HepG2 (cell line): ENCODE measurements around the gene PEMT. TPM values are rescaled to one million over a fixed set of nuclear protein-coding genes. Genes with fewer than 3 reads are reported as not detected.
A peak's percentile ranks its signal among the peaks of the same experiment; 100 is the strongest.

Experiments used
- FOXA3 ChIP-seq: IDR thresholded peaks from 2 replicates; pipeline ENCODE4 v1.6.1; 2016; ENCODE audit warnings: missing genetic modification reagents, missing compliant biosample characterization
- FOXJ3 ChIP-seq: sonication (generic); formaldehyde crosslinking; IDR thresholded peaks from 2 replicates; pipeline ENCODE4 v1.4.0; 2020; ENCODE audit warnings: missing genetic modification reagents, mild to moderate bottlenecking, borderline replicate concordance
- GATA4 ChIP-seq: sonication (generic); IDR thresholded peaks from 2 replicates; pipeline ENCODE4 v1.6.1; 2016; ENCODE audit warnings: antibody characterized with exemption, low read depth, borderline replicate concordance
- KDM5B ChIP-seq: sonication (generic); formaldehyde crosslinking; IDR thresholded peaks from 2 replicates; pipeline ENCODE4 v1.4.0; 2020; ENCODE audit warnings: missing genetic modification reagents, mild to moderate bottlenecking, borderline replicate concordance
- MIXL1 ChIP-seq: IDR thresholded peaks from 2 replicates; pipeline ENCODE4 v1.6.1; 2016
- NCOR1 ChIP-seq: fragments of 200-600 bp; sonication (generic); IDR thresholded peaks from 2 replicates; pipeline ENCODE4 v1.7.0; 2017; ENCODE audit warnings: antibody characterized with exemption, low read length, borderline replicate concordance
- NFYB ChIP-seq: sonication (generic); formaldehyde crosslinking; IDR thresholded peaks from 2 replicates; pipeline ENCODE4 v1.4.0; 2020; ENCODE audit warnings: missing genetic modification reagents
- NR0B2 ChIP-seq: sonication (generic); formaldehyde crosslinking; IDR thresholded peaks from 2 replicates; pipeline ENCODE4 v1.4.0; 2020; ENCODE audit warnings: mild to moderate bottlenecking, missing genetic modification reagents
- PCBP2 ChIP-seq: fragments of 200-400 bp; formaldehyde crosslinking; optimal IDR thresholded peaks from 2 replicates; pipeline ENCODE3; 2018; ENCODE audit warnings: low read length, low read depth; ENCODE audit not compliant: poor library complexity, severe bottlenecking
- PITX1 ChIP-seq: sonication (generic); formaldehyde crosslinking; IDR thresholded peaks from 2 replicates; pipeline ENCODE4 v1.5.1; 2020; ENCODE audit warnings: mild to moderate bottlenecking, missing genetic modification reagents
- RELA ChIP-seq: sonication (generic); formaldehyde crosslinking; IDR thresholded peaks from 2 replicates; pipeline ENCODE4 v1.4.0; 2020; ENCODE audit warnings: missing genetic modification reagents
- SIX1 ChIP-seq: sonication (generic); formaldehyde crosslinking; IDR thresholded peaks from 2 replicates; pipeline ENCODE4 v1.4.0; 2020; ENCODE audit warnings: missing genetic modification reagents, borderline replicate concordance
- SP5 ChIP-seq: IDR thresholded peaks from 2 replicates; pipeline ENCODE4 v1.6.1; 2016; ENCODE audit warnings: low read depth, borderline replicate concordance
- ZBTB1 ChIP-seq: sonication (generic); formaldehyde crosslinking; IDR thresholded peaks from 2 replicates; pipeline ENCODE4 v1.4.0; 2020; ENCODE audit warnings: missing genetic modification reagents, borderline replicate concordance
- ZFX ChIP-seq: sonication (generic); formaldehyde crosslinking; IDR thresholded peaks from 2 replicates; pipeline ENCODE4 v1.4.0; 2020; ENCODE audit warnings: mild to moderate bottlenecking, low read depth, missing genetic modification reagents, moderate library complexity
- ZFY ChIP-seq: sonication (generic); formaldehyde crosslinking; IDR thresholded peaks from 2 replicates; pipeline ENCODE4 v1.4.0; 2020; ENCODE audit warnings: missing genetic modification reagents
- ZNF232 ChIP-seq: sonication (generic); formaldehyde crosslinking; IDR thresholded peaks from 2 replicates; pipeline ENCODE4 v1.4.0; 2020; ENCODE audit warnings: missing genetic modification reagents, borderline replicate concordance
- ZNF501 ChIP-seq: sonication (generic); formaldehyde crosslinking; IDR thresholded peaks from 2 replicates; pipeline ENCODE4 v1.5.1; 2020; ENCODE audit warnings: mild to moderate bottlenecking, moderate library complexity, missing genetic modification reagents
- ZNF629 ChIP-seq: sonication (generic); formaldehyde crosslinking; conservative IDR thresholded peaks from 2 replicates; pipeline ENCODE4 v1.5.0; 2020; ENCODE audit warnings: missing genetic modification reagents
- ZNF674 ChIP-seq: sonication (generic); formaldehyde crosslinking; IDR thresholded peaks from 2 replicates; pipeline ENCODE4 v1.5.0; 2020; ENCODE audit warnings: low read depth, mild to moderate bottlenecking, missing genetic modification reagents
- ZNF788 ChIP-seq: sonication (generic); formaldehyde crosslinking; IDR thresholded peaks from 2 replicates; pipeline ENCODE4 v1.5.0; 2020; ENCODE audit warnings: mild to moderate bottlenecking, missing genetic modification reagents, borderline replicate concordance
- polyA plus RNA-seq, 8 experiments: library from polyadenylated mRNA; depleted of rRNA in 3 of 8; stranded (reverse) in 7 of 8; unstranded in 1 of 8; fragments of >200 nt; fragmentation: Illumina TruSeq in 4 of 8; extraction: Trizol in 4 of 8; gene quantifications; 2 replicates each; pipeline versions ENCODE4 v1.2.1 to v1.2.3, GENCODE V29; 2011 to 2016; ENCODE audit warnings: low read depth in 4 of 8, missing spikeins in 1 of 8, mixed read lengths in 1 of 8; ENCODE audit not compliant: insufficient read depth in 1 of 8
- total RNA-seq, 5 experiments: library from RNA; depleted of rRNA; stranded (reverse); fragments of >200 nt; fragmentation: Illumina TruSeq; extraction: Trizol; gene quantifications; 2 replicates each; pipeline ENCODE4 v1.2.3, GENCODE V29; 2016; ENCODE audit warnings: low read depth in 1 of 5
- TF ChIP-seq, protein P1 (sequence below): IDR thresholded peaks from 2 replicates; pipeline ENCODE4 v1.6.1; 2016; ENCODE audit warnings: missing compliant biosample characterization, missing genetic modification reagents, borderline replicate concordance
- TF ChIP-seq, protein P2 (sequence below), 2 experiments: IDR thresholded peaks; 2 replicates each; pipeline ENCODE4 v1.6.1; 2011 to 2012; ENCODE audit warnings: low read length in 2 of 2, borderline replicate concordance in 1 of 2, low read depth in 1 of 2, mild to moderate bottlenecking in 1 of 2, moderate library complexity in 1 of 2
- TF ChIP-seq, protein P3 (sequence below): IDR thresholded peaks from 2 replicates; pipeline ENCODE4 v1.6.1; 2018; ENCODE audit warnings: missing genetic modification reagents

Gene PEMT
- total and polyA plus RNA-seq, 2 of the 13 experiments (the other 11 are each of a cell fraction or from before 2014, with no cell fraction given): 31.7 to 43.6 TPM

GRCh38 chr17:17547210-17547764 is 44.2 kb downstream of the PEMT start (continued):
- TF ChIP-seq, protein P1, sequence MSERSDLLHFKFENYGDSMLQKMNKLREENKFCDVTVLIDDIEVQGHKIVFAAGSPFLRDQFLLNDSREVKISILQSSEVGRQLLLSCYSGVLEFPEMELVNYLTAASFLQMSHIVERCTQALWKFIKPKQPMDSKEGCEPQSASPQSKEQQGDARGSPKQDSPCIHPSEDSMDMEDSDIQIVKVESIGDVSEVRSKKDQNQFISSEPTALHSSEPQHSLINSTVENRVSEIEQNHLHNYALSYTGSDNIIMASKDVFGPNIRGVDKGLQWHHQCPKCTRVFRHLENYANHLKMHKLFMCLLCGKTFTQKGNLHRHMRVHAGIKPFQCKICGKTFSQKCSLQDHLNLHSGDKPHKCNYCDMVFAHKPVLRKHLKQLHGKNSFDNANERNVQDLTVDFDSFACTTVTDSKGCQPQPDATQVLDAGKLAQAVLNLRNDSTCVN (CRISPR knock-in tag): peak; percentile 14; the same call in 1 of the 2 replicates
- TF ChIP-seq PITX1 (peak; percentile 89), SP5 (peak; percentile 21; the same call in 1 of the 2 replicates), ZNF629 (CRISPR knock-in tag) (0 out of 2 replicates have a peak, but pooled peaks have one; percentile 12), SIX1 (CRISPR knock-in tag) (peak; percentile 51; the same call in 1 of the 2 replicates), FOXA3 (CRISPR knock-in tag) (peak; percentile 68), NFYB (CRISPR knock-in tag) (no peak), GATA4 (no peak), NCOR1 (peak; percentile 76; the same call in 1 of the 2 replicates), PCBP2 (peak; percentile 61), NR0B2 (CRISPR knock-in tag) (peak; percentile 63; the same call in 1 of the 2 replicates), ZFY (CRISPR knock-in tag) (peak; percentile 46; the same call in 1 of the 2 replicates), RELA (CRISPR knock-in tag) (no peak), ZNF501 (CRISPR knock-in tag) (0 out of 2 replicates have a peak, but pooled peaks have one; percentile 13), ZNF674 (no peak), ZNF232 (CRISPR knock-in tag) (0 out of 2 replicates have a peak, but pooled peaks have one; percentile 32), ZBTB1 (CRISPR knock-in tag) (no peak), KDM5B (CRISPR knock-in tag) (peak; percentile 32; the same call in 1 of the 2 replicates), MIXL1 (peak; percentile 60; the same call in 1 of the 2 replicates), FOXJ3 (no peak), ZNF788 (CRISPR knock-in tag) (no peak; the same call in 1 of the 2 replicates), ZFX (CRISPR knock-in tag) (peak; percentile 64)
- TF ChIP-seq, protein P2, sequence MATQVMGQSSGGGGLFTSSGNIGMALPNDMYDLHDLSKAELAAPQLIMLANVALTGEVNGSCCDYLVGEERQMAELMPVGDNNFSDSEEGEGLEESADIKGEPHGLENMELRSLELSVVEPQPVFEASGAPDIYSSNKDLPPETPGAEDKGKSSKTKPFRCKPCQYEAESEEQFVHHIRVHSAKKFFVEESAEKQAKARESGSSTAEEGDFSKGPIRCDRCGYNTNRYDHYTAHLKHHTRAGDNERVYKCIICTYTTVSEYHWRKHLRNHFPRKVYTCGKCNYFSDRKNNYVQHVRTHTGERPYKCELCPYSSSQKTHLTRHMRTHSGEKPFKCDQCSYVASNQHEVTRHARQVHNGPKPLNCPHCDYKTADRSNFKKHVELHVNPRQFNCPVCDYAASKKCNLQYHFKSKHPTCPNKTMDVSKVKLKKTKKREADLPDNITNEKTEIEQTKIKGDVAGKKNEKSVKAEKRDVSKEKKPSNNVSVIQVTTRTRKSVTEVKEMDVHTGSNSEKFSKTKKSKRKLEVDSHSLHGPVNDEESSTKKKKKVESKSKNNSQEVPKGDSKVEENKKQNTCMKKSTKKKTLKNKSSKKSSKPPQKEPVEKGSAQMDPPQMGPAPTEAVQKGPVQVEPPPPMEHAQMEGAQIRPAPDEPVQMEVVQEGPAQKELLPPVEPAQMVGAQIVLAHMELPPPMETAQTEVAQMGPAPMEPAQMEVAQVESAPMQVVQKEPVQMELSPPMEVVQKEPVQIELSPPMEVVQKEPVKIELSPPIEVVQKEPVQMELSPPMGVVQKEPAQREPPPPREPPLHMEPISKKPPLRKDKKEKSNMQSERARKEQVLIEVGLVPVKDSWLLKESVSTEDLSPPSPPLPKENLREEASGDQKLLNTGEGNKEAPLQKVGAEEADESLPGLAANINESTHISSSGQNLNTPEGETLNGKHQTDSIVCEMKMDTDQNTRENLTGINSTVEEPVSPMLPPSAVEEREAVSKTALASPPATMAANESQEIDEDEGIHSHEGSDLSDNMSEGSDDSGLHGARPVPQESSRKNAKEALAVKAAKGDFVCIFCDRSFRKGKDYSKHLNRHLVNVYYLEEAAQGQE (IDR thresholded peaks at IDR 0.05; ENCODE audit: borderline replicate concordance in 1 of 2, low read depth in 1 of 2, low read length in 2 of 2): 0 out of 4 replicates have a peak, but pooled peaks of 1 of the 2 experiments have one; percentile 22
- TF ChIP-seq, protein P3, sequence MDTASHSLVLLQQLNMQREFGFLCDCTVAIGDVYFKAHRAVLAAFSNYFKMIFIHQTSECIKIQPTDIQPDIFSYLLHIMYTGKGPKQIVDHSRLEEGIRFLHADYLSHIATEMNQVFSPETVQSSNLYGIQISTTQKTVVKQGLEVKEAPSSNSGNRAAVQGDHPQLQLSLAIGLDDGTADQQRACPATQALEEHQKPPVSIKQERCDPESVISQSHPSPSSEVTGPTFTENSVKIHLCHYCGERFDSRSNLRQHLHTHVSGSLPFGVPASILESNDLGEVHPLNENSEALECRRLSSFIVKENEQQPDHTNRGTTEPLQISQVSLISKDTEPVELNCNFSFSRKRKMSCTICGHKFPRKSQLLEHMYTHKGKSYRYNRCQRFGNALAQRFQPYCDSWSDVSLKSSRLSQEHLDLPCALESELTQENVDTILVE (CRISPR knock-in tag): no peak
